ENCODE measurements around the gene PHLDA3.

PHLDA3 gene

DNA sequence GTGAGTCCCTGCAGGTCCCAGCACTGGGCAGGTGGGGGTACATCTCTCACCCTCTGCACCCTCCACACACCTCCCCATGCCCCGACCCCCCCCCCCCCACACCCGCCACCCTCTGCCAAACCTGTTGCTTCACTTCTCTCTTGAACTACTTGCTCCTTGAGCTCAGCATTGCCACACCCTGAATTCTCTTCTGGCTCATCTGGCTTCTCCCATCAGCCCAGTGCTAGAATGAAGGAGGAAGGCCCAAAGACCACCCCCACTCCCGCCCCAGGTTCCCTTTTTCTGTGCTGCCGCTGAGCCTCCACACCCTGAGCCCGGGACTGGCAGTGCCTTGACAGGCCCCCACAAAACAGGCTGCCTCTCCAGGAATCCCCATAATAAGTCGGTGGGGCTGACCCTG, 41.0 kb downstream of the PHLDA3 start:
- no peak for DNase-seq

DNA sequence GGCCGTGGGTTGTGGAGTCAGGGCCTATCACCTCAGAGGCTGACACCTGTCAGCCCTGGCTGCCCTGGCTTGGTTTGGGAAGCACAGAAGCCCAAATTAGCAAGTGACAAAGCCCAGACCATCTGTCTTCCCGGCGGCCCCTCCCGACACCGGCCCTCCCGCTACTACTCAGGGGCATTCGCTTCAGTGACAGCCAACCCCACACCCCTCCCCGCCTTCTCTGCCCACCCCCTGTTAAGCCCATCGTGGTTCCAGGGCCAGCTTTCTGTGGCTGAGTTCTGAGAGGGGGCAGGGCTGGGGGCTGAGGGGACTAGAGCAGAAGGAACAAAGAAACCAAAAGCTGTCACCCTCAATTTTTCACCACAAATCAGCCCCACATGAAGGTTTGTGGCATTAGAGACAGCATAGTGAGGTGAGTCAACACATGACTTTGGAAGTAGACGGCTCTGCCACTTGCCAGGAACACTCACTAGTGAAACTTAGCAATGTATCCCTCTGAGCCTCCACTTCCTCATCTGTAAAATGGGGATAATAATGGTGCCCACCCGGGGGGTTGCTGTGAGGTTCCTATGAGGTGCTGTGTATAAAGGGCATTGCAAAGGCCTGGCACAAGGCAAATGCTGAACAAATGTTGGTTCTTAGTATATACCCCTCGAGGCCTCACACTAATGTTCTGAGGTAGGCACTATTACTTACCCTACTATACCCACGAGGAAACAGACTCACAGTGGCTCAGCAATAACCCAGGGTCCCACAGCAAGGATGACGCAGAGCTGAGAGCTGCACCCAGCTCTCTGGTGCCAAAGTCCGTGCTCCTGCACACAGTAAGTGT, 42.3 kb downstream of the PHLDA3 start:
- no peak for DNase-seq

DNA sequence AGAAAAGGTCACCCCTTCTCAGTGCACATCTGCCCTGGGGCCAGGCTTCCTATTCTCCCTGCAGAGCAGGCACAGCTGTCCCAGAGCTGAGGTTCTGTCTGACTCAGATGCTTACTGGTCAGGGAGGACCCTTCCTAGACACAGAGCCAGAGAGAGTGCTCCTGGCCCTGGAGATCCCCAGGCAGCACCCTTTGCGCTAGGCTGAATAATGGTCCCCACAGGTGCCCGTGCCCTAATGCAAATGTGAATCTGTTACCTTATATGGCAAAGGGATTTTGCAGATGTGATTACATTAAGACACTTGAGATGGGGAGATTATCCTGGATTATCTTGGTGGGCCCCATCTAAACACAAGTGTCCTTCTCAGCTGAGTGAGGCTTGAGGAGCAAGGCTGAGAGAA, 44.8 kb downstream of the PHLDA3 start:
- DNase-seq = no peak

DNA sequence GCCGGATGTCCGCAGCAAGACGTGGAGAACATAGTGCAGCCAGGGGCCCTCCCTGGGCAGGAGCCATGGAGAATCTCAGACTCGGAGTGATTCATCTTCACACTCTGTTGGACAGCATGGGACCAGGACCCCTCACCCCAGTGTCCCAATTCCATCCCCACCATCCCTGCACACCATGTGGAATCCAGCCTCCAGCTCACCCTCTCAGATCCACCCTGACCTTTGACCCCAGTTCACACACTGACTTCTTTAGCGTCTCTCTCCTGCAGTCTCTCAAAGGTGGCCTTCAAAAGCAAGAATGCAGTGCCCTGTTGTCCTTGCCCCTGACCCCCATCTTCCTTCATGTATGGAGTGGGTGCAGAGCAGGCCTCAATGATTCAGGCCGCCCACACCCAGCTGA, 45.3 kb downstream of the PHLDA3 start:
- no peak for DNase-seq

DNA sequence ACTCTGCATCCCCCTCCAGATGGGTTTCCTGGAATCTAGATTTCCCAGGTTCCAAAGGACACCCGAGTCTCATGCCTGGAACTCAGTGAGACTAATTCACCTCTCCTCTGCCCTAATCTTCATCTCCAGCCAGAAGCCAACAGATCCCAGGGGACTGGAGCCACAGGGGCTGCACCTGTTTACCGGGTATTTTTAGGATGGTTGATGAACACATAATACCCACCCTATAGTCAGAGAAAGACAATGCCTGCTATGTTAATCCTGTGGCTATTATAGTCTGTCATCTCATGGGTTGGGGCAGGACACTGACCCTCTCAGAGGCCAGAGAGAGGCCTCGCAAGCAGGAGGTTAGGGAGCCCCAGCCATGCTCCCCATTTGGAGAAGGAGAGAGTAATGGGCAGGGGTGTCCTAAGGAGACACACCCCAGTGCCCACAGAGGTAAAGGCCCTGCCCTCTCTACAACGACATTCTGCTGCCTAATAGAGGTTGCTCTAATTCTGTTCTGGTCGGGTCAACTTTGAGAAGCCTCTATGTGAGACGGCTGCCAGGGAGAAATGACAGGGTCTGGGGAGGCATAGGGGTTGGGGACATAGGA, 46.5 kb downstream of the PHLDA3 start:
- no peak for DNase-seq

DNA sequence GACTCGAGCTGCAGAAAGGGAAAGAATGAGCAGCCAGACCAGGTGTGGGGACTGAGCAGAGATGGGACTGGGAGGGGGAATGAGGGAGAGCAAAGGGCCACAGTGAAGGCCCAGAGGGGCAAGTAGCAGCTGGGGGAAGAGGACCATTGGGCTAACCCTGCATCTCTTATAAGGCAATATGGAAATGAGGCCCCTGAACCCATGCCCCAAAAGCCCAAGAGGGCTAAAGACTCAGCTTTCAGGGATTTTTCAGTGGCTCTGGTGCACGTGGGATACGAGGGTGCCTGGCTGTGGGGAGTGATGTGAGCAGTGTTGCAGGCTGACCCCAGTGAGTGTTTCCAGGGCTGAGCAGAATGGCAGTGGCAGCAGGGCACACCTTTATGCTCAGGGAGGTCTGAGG, 47.0 kb downstream of the PHLDA3 start:
- no peak for DNase-seq

DNA sequence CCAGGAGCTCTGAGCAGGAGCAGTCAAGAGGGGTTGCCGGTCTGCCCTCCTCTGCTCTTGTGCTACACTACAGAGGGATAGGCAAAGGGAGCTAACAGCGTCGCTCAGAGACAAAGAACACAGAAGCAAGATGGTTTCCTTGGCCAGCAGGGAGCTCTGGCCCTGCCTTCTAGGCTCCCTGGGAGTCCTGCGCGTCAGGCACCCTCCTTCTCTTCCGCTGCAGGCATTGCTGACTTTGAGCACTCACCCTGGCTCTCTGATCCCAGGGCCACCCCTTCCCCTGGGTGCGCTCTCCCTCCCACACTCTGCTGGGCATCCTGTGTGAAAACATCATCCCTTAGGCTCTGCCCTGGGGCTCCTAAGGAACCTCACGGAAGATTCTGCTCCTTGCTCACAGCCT, 47.9 kb downstream of the PHLDA3 start:
- no peak for DNase-seq

DNA sequence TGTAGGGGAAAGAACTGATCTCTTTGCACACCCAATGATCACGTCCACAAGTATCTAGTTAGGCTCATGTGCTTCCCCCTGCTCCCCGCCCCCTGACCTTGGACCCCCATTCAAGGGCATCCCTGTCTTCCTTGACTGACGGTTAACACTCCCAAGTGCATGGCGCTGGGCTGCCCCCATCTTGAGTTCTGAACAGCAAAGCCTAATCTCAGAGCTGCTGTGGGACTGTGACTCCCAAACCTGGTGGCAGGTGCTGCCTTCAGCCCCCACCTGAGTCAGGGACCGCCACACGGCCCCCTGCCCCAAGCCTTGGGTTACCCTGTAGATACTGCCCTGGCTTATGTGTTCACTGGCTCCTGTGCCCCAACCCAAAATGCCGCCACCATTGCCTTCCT, 48.4 kb downstream of the PHLDA3 start:
- DNase-seq = no peak

DNA sequence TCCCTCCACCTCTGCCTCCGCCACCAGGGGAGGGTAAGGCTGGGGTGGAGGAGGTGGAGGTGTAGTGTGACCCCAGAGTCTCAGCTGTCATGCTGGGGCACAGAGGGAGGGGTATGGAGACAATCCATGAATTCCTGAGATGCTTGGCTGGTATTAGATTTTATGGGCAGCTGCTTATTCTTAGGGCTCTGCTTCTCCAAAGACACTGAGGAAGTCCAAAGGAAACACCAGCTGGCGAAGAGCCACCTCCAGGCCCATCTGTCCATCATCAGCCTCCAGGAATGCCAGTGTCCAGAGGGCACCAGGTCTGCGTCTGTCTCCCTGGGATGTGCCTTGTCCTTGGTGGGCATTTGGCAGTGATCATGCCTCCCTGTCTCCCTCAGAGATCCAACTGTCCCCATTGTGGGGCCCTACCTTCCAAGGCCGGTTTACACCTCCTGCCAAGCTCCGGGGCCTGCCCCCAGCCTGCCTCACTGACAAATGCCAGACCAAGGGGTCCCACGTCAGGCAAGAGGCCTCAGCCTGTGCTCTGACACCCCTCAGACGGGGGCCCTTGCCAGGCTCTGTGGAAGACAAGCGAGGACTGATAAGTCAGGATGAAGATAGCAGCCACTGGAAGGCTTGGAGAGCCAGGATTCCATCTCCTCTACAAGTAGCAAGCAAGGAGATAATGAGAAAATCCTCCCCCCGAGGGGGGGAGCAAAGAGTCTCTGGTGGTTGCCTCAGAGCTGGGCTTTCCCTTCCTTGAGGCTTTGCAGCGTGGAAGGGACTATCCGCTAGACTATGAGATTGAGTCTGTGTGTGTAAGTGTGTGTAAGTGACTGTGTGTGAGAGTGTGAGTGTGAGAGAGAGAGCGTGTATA, 49.0 kb downstream of the PHLDA3 start:
- DNase-seq = no peak

DNA sequence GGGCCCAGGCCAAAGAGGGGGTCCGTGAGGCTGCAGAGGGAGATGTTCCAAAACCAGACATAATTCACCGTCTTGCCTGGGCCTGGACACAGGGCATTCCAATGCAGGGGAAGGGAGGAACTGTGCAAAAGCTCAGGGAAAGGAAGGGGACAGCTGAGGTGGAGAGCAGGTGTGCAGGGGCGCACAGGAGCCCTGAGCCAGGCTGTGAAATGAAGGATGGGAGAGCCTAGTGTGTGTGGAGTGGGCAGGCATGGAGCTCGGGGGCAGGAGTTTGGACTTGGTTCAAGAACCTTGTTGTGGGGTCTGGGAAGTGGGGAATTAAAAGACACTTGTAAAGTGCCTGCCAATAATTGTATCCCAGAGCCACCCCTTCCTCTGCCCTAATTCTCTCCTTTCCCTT, 49.7 kb downstream of the PHLDA3 start:
- no peak for DNase-seq

DNA sequence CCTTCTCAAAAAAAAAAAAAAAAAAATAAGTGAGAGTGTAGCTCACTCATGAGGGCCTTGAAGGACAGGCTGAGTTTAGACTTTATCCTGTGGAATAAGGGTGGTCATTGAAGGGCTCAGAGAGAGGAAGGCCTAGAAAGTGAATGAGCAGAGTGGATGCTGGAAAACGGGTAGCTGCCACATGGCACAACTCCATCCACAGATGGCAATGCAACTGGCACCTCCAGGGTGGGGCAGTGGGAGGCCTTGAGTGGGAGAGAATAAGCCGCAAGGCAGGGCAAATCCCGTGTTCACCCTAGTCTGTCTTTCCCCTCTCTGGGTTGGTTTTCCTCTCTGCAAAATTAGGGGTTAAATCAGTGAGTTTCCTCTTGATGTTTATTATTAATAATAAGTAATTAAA, 50.5 kb downstream of the PHLDA3 start:
- no peak for DNase-seq

Measured in T1000 (cell line).